IMR-90 (cell line): Measurements from ENCODE around the gene C1QC. TPM values are rescaled to one million over a fixed set of nuclear protein-coding genes. Genes with fewer than 3 reads are reported as not detected.

Source experiments
- ATAC-seq: fragments of 200-7000 bp; cut with Tn5 transposase; 2 replicates; pipeline ENCODE4 v1.9.1; 2020; ENCODE audit warnings: low read depth, mild to moderate bottlenecking, moderate library complexity
- BruUV-seq: library from RNA; stranded (reverse); fragments of 400-500 nt; replicated peaks from 2 replicates; lab custom pipeline; 2021; lab: Mats Ljungman, UMichigan
- CTCF ChIA-PET: fragments of 300-600 bp; formaldehyde crosslinking; extraction: SDS; loops from one replicate; lab custom pipeline; 2021; ENCODE audit warnings: antibody characterized with exemption; lab: Yijun Ruan, JAX
- POLR2A ChIA-PET: fragments of 300-600 bp; sonication (Branson Sonifier 250); formaldehyde crosslinking; loops from one replicate; lab custom pipeline; 2022; ENCODE audit warnings: antibody characterized with exemption; ENCODE audit not compliant: unreplicated experiment; lab: Charles Lee
- DNase-seq: peaks from one replicate; pipeline ENCODE4 v3.0.0; 2013
- H2AFZ ChIP-seq: replicated peaks from 2 replicates; pipeline ENCODE3; 2013; ENCODE audit warnings: low read length, mild to moderate bottlenecking; ENCODE audit not compliant: poor library complexity
- H2AK5ac ChIP-seq: 2 replicates; pipeline ENCODE4 v1.6.1; 2013; ENCODE audit warnings: low read depth, low read length, inconsistent platforms
- H2AK9ac ChIP-seq: replicated peaks from 2 replicates; pipeline ENCODE3; 2013; ENCODE audit warnings: mild to moderate bottlenecking, low read depth, low read length, moderate library complexity; ENCODE audit not compliant: poor library complexity
- H2BK120ac ChIP-seq: 2 replicates; pipeline ENCODE4 v1.6.1; 2013; ENCODE audit warnings: low read depth, low read length, inconsistent platforms
- H2BK15ac ChIP-seq: 3 replicates; pipeline ENCODE4 v1.6.1; 2013; ENCODE audit warnings: low read depth, low read length, inconsistent platforms
- H2BK20ac ChIP-seq: 2 replicates; pipeline ENCODE4 v1.6.1; 2013; ENCODE audit warnings: low read depth, mild to moderate bottlenecking, inconsistent platforms, low read length, moderate library complexity
- H2BK5ac ChIP-seq: 2 replicates; pipeline ENCODE4 v1.6.1; 2013; ENCODE audit warnings: mild to moderate bottlenecking, low read depth, low read length, inconsistent platforms; ENCODE audit not compliant: poor library complexity, severe bottlenecking
- H3K14ac ChIP-seq: replicated peaks from 2 replicates; pipeline ENCODE4 v1.6.1; 2013; ENCODE audit warnings: low read depth, low read length, inconsistent platforms
- H3K18ac ChIP-seq: 2 replicates; pipeline ENCODE4 v1.6.1; 2013; ENCODE audit warnings: low read depth, low read length, control low read depth
- H3K23ac ChIP-seq: 2 replicates; pipeline ENCODE4 v1.6.1; 2013; ENCODE audit warnings: low read depth, low read length, inconsistent platforms
- H3K27ac ChIP-seq: 2 replicates; pipeline ENCODE4 v1.5.1; 2013; ENCODE audit warnings: mild to moderate bottlenecking, control low read depth, low read length; ENCODE audit not compliant: insufficient read depth
- H3K27me3 ChIP-seq: 2 replicates; pipeline ENCODE4 v1.6.1; 2013; ENCODE audit warnings: low read length; ENCODE audit not compliant: control insufficient read depth, insufficient read depth
- H3K36me3 ChIP-seq: 2 replicates; pipeline ENCODE4 v1.6.1; 2013; ENCODE audit warnings: low read length, mixed read lengths; ENCODE audit not compliant: control insufficient read depth, insufficient read depth
- H3K4ac ChIP-seq: 2 replicates; pipeline ENCODE4 v1.6.1; 2013; ENCODE audit warnings: low read depth, low read length, inconsistent platforms
- H3K4me1 ChIP-seq: 2 replicates; pipeline ENCODE4 v1.6.1; 2013; ENCODE audit warnings: low read length, mixed read lengths; ENCODE audit not compliant: control insufficient read depth, insufficient read depth
- H3K4me2 ChIP-seq: 2 replicates; pipeline ENCODE4 v1.6.1; 2013; ENCODE audit warnings: low read depth, mild to moderate bottlenecking, control low read depth, low read length, moderate library complexity
- H3K4me3 ChIP-seq: 2 replicates; pipeline ENCODE4 v1.5.1; 2013; ENCODE audit warnings: low read depth, mild to moderate bottlenecking, control low read depth, low read length, moderate library complexity; ENCODE audit not compliant: insufficient read depth
- H3K56ac ChIP-seq: 2 replicates; pipeline ENCODE4 v1.6.1; 2013; ENCODE audit warnings: low read length, inconsistent platforms; ENCODE audit not compliant: insufficient read depth; ENCODE audit errors: extremely low read depth
- H3K79me1 ChIP-seq, 2 experiments: 2 replicates each; pipeline ENCODE4 v1.6.1; 2013; ENCODE audit warnings: low read length in 2 of 2, inconsistent platforms in 1 of 2, low read depth in 1 of 2
- H3K9ac ChIP-seq: 2 replicates; pipeline ENCODE4 v1.6.1; 2013; ENCODE audit warnings: low read depth, low read length, control low read depth
- H3K9me1 ChIP-seq: 2 replicates; pipeline ENCODE4 v1.6.1; 2013; ENCODE audit warnings: low read length, inconsistent platforms; ENCODE audit not compliant: insufficient read depth
- H3K9me3 ChIP-seq: 2 replicates; pipeline ENCODE4 v1.6.1; 2013; ENCODE audit warnings: low read length; ENCODE audit not compliant: control insufficient read depth, insufficient read depth
- H4K20me1 ChIP-seq: 2 replicates; pipeline ENCODE4 v1.6.1; 2013; ENCODE audit warnings: low read length, inconsistent platforms; ENCODE audit not compliant: insufficient read depth
- H4K5ac ChIP-seq: 2 replicates; pipeline ENCODE4 v1.6.1; 2013; ENCODE audit warnings: mild to moderate bottlenecking, low read depth, low read length, control low read depth
- H4K8ac ChIP-seq, 2 experiments: 2 replicates each; pipeline ENCODE4 v1.6.1; 2013; ENCODE audit warnings: low read depth in 2 of 2, low read length in 2 of 2, control low read depth in 1 of 2, inconsistent platforms in 1 of 2
- H4K91ac ChIP-seq: 2 replicates; pipeline ENCODE4 v1.6.1; 2013; ENCODE audit warnings: low read depth, low read length, inconsistent platforms; ENCODE audit not compliant: insufficient read depth
- MXI1 ChIP-seq: IDR thresholded peaks from 2 replicates; pipeline ENCODE4 v1.6.1; 2012; ENCODE audit warnings: low read depth, mild to moderate bottlenecking, low read length, moderate library complexity, borderline replicate concordance
- POLR2A ChIP-seq: IDR thresholded peaks from 2 replicates; pipeline ENCODE4 v1.6.1; 2012; ENCODE audit warnings: mild to moderate bottlenecking, low read depth, low read length
- RFX5 ChIP-seq: IDR thresholded peaks from 2 replicates; pipeline ENCODE4 v1.8.0; 2012; ENCODE audit warnings: low read depth, mild to moderate bottlenecking, low read length, moderate library complexity
- SMC3 ChIP-seq: fragments of 150-350 bp; IDR thresholded peaks from 2 replicates; pipeline ENCODE4 v1.6.1; 2016; ENCODE audit warnings: low read depth, mild to moderate bottlenecking, antibody characterized with exemption, low read length, moderate library complexity
- USF2 ChIP-seq: fragments of 150-350 bp; IDR thresholded peaks from 2 replicates; pipeline ENCODE4 v1.6.1; 2017; ENCODE audit warnings: mild to moderate bottlenecking, antibody characterized with exemption, low read length, low read depth
- WGBS, 2 experiments: methylation state at CpG; one replicate each; pipeline versions ENCODE4 v1.1.5 to v1.1.7; 2013; ENCODE audit warnings: missing lambda C conversion rate in 2 of 2; ENCODE audit not compliant: insufficient read length in 1 of 2; ENCODE audit errors: extremely low coverage in 2 of 2; 5-methylcytosine and 5-hydroxymethylcytosine counted together
- dilution Hi-C: fragments of 300-500 bp; cut with HindIII; formaldehyde crosslinking; loops from one replicate; pipeline ENCODE4 v1.14.3; 2018; ENCODE audit warnings: low sequenced_read_pairs; ENCODE audit not compliant: unreplicated experiment
- in situ Hi-C: fragments of 300-500 bp; cut with MboI; formaldehyde crosslinking; loops from 3 replicates; pipeline ENCODE4 v1.14.3; 2019; ENCODE audit warnings: low sequenced_read_pairs, inconsistent platforms, mixed read lengths
- intact Hi-C: fragments of 100-400 bp; cut with micrococcal nuclease; formaldehyde crosslinking; loops from 2 replicates; pipeline ENCODE4 v1.10.0; 2022
- polyA plus RNA-seq, 3 experiments: library from polyadenylated mRNA; depleted of rRNA; stranded (reverse); fragments of >200 nt; gene quantifications; 2 replicates each; pipeline ENCODE4 v1.2.3, GENCODE V29; 2012; ENCODE audit warnings: low replicate concordance in 1 of 3
- total RNA-seq: library from RNA; depleted of rRNA; stranded (reverse); fragments of >200 nt; gene quantifications from 2 replicates; pipeline ENCODE4 v1.2.3, GENCODE V29; 2012

Gene C1QC
- total and polyA plus RNA-seq, 2 of the 4 experiments (the other 2 are of a cell fraction), result not detected

GRCh38 chr1:22662986-22663408, 19.6 kb downstream of the C1QC start:
- intact Hi-C loops, result loop anchor here (10.0 kb wide), 1 partner anchor 302 kb away; no protein-coding TSS in a partner anchor
- no peaks in the 10 kb centered on the region for H3K9me3 ChIP-seq
- no peak overlapping the region for H4K91ac ChIP-seq
- peak overlapping the region; percentile 42 for H2AK9ac ChIP-seq
- no peak overlapping the region for H2BK15ac ChIP-seq
- H3K18ac ChIP-seq, result no peak overlapping the region
- no peak; the same call in 1 of the 2 replicates for ATAC-seq
- CTCF ChIA-PET, result no interaction called here
- H2BK20ac ChIP-seq, result no peak overlapping the region
- no peak for TF ChIP-seq MXI1
- TF ChIP-seq RFX5, result no peak
- no peak for TF ChIP-seq POLR2A
- no peak for TF ChIP-seq SMC3
- no peak for TF ChIP-seq USF2
- in situ Hi-C loops, result no loop called here
- H3K4me1 ChIP-seq, result no peaks in the 10 kb centered on the region
- H3K4ac ChIP-seq, result no peak overlapping the region
- peaks cover 75% of the 10 kb centered on the region for H3K27me3 ChIP-seq
- H3K23ac ChIP-seq, result no peak overlapping the region
- 55% methylated on average over 7 of the region's 8 CpGs; no CpG with 5 or more reads in 1 of the 2 experiments for WGBS, 2 experiments
- H3K56ac ChIP-seq, result no peak overlapping the region
- no peak overlapping the region for H2BK5ac ChIP-seq
- H3K4me3 ChIP-seq, result no peak overlapping the region
- no peak for DNase-seq
- no peaks in the 10 kb centered on the region for H3K9me1 ChIP-seq
- no peak overlapping the region for H3K9ac ChIP-seq
- POLR2A ChIA-PET, result no interaction called here
- no peak overlapping the region for H3K4me2 ChIP-seq
- H4K5ac ChIP-seq, result no peak overlapping the region
- H3K36me3 ChIP-seq, result no peaks in the 10 kb centered on the region
- H2AK5ac ChIP-seq, result no peak overlapping the region
- H4K20me1 ChIP-seq, result no peaks in the 10 kb centered on the region
- no peak overlapping the region for H4K8ac ChIP-seq
- no TSS peak for BruUV-seq
- no peak overlapping the region for H2BK120ac ChIP-seq
- dilution Hi-C loops, result no loop called here
- peak overlapping the region; percentile 51 for H2AFZ ChIP-seq
- no peak overlapping the region for H3K14ac ChIP-seq
- no peak overlapping the region for H3K27ac ChIP-seq
- no peaks in the 10 kb centered on the region for H3K79me1 ChIP-seq
